Measurements from ENCODE around the gene CFAP74. TPM values are rescaled to one million over a fixed set of nuclear protein-coding genes. Genes with fewer than 3 reads are reported as not detected.

Gene CFAP74
- total and polyA plus RNA-seq, 2 of the 4 experiments (the other 2 are of a cell fraction), result not detected

GRCh38 chr1:1875932-1876331 lies 127.7 kb downstream of the CFAP74 start:
- no peak overlapping the region for H3K14ac ChIP-seq (replicated peaks; ENCODE audit: low read depth, low read length)
- no peak overlapping the region for H2BK5ac ChIP-seq (ENCODE audit: low read depth, low read length, poor library complexity, severe bottlenecking)
- no peak overlapping the region for H3K23ac ChIP-seq (ENCODE audit: low read depth, low read length)
- H3K18ac ChIP-seq (ENCODE audit: low read depth, low read length), result no peak overlapping the region
- no TSS peak for BruUV-seq (replicated peaks)
- no peak for DNase-seq
- H4K20me1 ChIP-seq (ENCODE audit: insufficient read depth, low read length), result peaks cover 100% of the 10 kb centered on the region
- no peak overlapping the region for H3K27ac ChIP-seq (ENCODE audit: insufficient read depth, low read length)
- no peak for ATAC-seq (ENCODE audit: low read depth)
- no peak overlapping the region for H2AK5ac ChIP-seq (ENCODE audit: low read depth, low read length)
- peaks cover 32% of the 10 kb centered on the region for H3K36me3 ChIP-seq (ENCODE audit: control insufficient read depth, insufficient read depth, low read length)
- no peak overlapping the region for H2BK20ac ChIP-seq (ENCODE audit: low read depth, low read length)
- peaks cover 64% of the 10 kb centered on the region for H3K9me1 ChIP-seq (ENCODE audit: insufficient read depth, low read length)
- in situ Hi-C loops (cut with MboI; ENCODE audit: low sequenced_read_pairs) (no loop called here), intact Hi-C loops (cut with micrococcal nuclease) (no loop called here), dilution Hi-C loops (cut with HindIII; ENCODE audit: low sequenced_read_pairs, unreplicated experiment) (no loop called here)
- no peak overlapping the region for H4K5ac ChIP-seq (ENCODE audit: low read depth, low read length)
- H3K9ac ChIP-seq (ENCODE audit: low read depth, low read length), result no peak overlapping the region
- CTCF ChIA-PET, result no interaction called here
- WGBS, 2 experiments (ENCODE audit: extremely low coverage in 2 of 2, insufficient read length in 1 of 2), result no CpG with 5 or more reads among the region's 1 CpG
- H3K4me1 ChIP-seq (ENCODE audit: control insufficient read depth, insufficient read depth, low read length), result peaks cover 21% of the 10 kb centered on the region
- no peak overlapping the region for H2AFZ ChIP-seq (replicated peaks; ENCODE audit: low read length, poor library complexity)
- H3K4me2 ChIP-seq (ENCODE audit: low read depth, low read length), result no peak overlapping the region
- H4K91ac ChIP-seq (ENCODE audit: insufficient read depth, low read depth, low read length), result no peak overlapping the region
- H3K4ac ChIP-seq (ENCODE audit: low read depth, low read length), result no peak overlapping the region
- H3K79me1 ChIP-seq (ENCODE audit: low read depth in 1 of 2, low read length in 2 of 2), result peaks cover 0 to 70% of the 10 kb centered on the region in 2 experiments; a peak in 2 of 4 replicates
- no peaks in the 10 kb centered on the region for H3K9me3 ChIP-seq (ENCODE audit: control insufficient read depth, insufficient read depth, low read length)
- TF ChIP-seq CEBPB (IDR thresholded peaks at IDR 0.05; ENCODE audit: low read depth, low read length) (no peak), ELK1 (IDR thresholded peaks at IDR 0.05; ENCODE audit: borderline replicate concordance, low read depth, low read length) (no peak), MAZ (IDR thresholded peaks at IDR 0.05; ENCODE audit: borderline replicate concordance, low read depth, low read length) (no peak), POLR2A (IDR thresholded peaks at IDR 0.05; ENCODE audit: low read depth, low read length) (no peak), USF2 (IDR thresholded peaks at IDR 0.05; ENCODE audit: low read depth, low read length) (no peak), NFE2L2 (IDR thresholded peaks at IDR 0.05; ENCODE audit: low read depth, low read length) (no peak), MAFK (IDR thresholded peaks at IDR 0.05; ENCODE audit: low read depth, low read length) (no peak), CTCF (conservative IDR thresholded peaks at IDR 0.05; ENCODE audit: low read depth, low read length) (no peak), FOS (IDR thresholded peaks at IDR 0.05; ENCODE audit: low read depth, low read length) (no peak), RAD21 (IDR thresholded peaks at IDR 0.05; ENCODE audit: low read length) (no peak), MXI1 (IDR thresholded peaks at IDR 0.05; ENCODE audit: borderline replicate concordance, low read depth, low read length) (no peak), SMC3 (IDR thresholded peaks at IDR 0.05; ENCODE audit: low read depth, low read length) (no peak), BHLHE40 (IDR thresholded peaks at IDR 0.05; ENCODE audit: low read depth, low read length) (no peak), RFX5 (IDR thresholded peaks at IDR 0.05; ENCODE audit: low read depth, low read length) (no peak), RCOR1 (IDR thresholded peaks at IDR 0.05; ENCODE audit: insufficient replicate concordance, low read length) (no peak)
- H3K4me3 ChIP-seq (ENCODE audit: insufficient read depth, low read depth, low read length), result no peak overlapping the region
- POLR2A ChIA-PET (ENCODE audit: unreplicated experiment), result no interaction called here
- H4K8ac ChIP-seq (ENCODE audit: low read depth in 2 of 2, low read length in 2 of 2), result no peak overlapping the region
- H3K56ac ChIP-seq (ENCODE audit: extremely low read depth, insufficient read depth, low read length), result no peak overlapping the region
- H2BK15ac ChIP-seq (ENCODE audit: low read depth, low read length), result no peak overlapping the region
- no peaks in the 10 kb centered on the region for H3K27me3 ChIP-seq (ENCODE audit: control insufficient read depth, insufficient read depth, low read length)
- no peak overlapping the region for H2AK9ac ChIP-seq (replicated peaks; ENCODE audit: low read depth, low read length, poor library complexity)
- H2BK120ac ChIP-seq (ENCODE audit: low read depth, low read length), result no peak overlapping the region
